Omental fat pad (tissue), 4 donors: ENCODE results near the gene FAM124A. TPM values are rescaled to one million over a fixed set of nuclear protein-coding genes. Genes with fewer than 3 reads are reported as not detected.

Source experiments
- ATAC-seq: fragments of 150-250 bp; one replicate; pipeline ENCODE4 v1.9.1; 2016; ENCODE audit warnings: mild to moderate bottlenecking, moderate library complexity; ENCODE audit not compliant: low FRiP score
- DNase-seq: peaks from one replicate; pipeline ENCODE4 v3.0.0-alpha.2; 2019; ENCODE audit warnings: low spot score
- total RNA-seq, 4 donors: library from RNA; depleted of rRNA; stranded (reverse); fragments of >200 nt; gene quantifications; one replicate each; pipeline ENCODE4 v1.1.0, GENCODE V29; 2016
- TF ChIP-seq, protein P1 (sequence below), 3 donors: fragments of 450-650 bp; IDR thresholded peaks; one replicate each; pipeline ENCODE4 v1.5.1; 2016 to 2017; ENCODE audit warnings: antibody characterized with exemption in 3 of 3, mild to moderate bottlenecking in 3 of 3, moderate library complexity in 2 of 3

FAM124A gene
- total RNA-seq, 4 donors from 2014 or later = 8.2 to 19.2 (median 13.2) TPM

DNA sequence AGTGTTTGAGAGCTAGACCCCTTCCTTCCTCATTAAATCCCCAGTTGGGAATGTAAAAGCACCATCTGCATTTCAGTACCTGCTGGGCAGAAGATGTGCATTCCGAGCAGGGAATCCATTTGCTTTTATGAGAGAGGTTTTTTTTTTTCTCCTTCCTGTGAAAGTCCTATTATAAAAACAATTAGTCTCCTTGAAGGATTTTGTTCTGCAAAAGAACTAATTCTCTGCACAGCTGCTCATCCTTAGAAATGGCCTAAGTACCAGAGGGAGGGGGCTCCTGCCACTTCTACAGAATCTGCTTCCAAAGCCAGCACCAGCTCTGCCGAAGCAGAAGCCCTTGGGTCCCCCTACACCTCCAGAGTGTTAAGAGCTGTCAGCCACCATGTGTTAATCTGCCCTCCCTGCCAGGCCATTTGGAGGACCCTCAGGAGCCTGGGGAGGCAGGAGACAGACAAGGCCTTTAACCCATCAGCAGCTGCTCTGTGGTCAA is 80.9 kb downstream of the FAM124A start:
- no peak for DNase-seq
- TF ChIP-seq, protein P1, sequence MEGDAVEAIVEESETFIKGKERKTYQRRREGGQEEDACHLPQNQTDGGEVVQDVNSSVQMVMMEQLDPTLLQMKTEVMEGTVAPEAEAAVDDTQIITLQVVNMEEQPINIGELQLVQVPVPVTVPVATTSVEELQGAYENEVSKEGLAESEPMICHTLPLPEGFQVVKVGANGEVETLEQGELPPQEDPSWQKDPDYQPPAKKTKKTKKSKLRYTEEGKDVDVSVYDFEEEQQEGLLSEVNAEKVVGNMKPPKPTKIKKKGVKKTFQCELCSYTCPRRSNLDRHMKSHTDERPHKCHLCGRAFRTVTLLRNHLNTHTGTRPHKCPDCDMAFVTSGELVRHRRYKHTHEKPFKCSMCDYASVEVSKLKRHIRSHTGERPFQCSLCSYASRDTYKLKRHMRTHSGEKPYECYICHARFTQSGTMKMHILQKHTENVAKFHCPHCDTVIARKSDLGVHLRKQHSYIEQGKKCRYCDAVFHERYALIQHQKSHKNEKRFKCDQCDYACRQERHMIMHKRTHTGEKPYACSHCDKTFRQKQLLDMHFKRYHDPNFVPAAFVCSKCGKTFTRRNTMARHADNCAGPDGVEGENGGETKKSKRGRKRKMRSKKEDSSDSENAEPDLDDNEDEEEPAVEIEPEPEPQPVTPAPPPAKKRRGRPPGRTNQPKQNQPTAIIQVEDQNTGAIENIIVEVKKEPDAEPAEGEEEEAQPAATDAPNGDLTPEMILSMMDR (IDR thresholded peaks at IDR 0.05) = no peak
- ATAC-seq = no peak

DNA sequence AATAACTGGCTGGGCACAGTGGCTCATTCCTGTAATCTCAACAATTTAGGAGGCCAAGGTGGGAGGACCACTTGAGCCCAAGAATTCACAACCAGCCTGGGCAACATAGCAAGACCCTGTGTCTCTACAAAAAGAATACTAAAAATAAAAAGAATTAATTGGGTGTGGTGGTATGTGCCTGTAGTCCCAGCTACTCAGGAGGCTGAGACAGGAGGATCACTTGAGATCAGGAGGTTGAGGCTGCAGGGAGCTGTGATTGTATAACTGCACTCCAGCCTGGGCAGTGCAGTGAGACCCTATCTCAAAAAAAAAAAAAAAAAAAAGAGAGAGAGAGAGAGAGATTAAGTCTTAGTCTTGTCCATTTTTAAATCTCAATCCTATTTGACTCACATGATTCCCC is 81.7 kb downstream of the FAM124A start:
- ATAC-seq (no peak), DNase-seq (no peak)
- TF ChIP-seq, protein P1 (IDR thresholded peaks at IDR 0.05) = no peak

DNA sequence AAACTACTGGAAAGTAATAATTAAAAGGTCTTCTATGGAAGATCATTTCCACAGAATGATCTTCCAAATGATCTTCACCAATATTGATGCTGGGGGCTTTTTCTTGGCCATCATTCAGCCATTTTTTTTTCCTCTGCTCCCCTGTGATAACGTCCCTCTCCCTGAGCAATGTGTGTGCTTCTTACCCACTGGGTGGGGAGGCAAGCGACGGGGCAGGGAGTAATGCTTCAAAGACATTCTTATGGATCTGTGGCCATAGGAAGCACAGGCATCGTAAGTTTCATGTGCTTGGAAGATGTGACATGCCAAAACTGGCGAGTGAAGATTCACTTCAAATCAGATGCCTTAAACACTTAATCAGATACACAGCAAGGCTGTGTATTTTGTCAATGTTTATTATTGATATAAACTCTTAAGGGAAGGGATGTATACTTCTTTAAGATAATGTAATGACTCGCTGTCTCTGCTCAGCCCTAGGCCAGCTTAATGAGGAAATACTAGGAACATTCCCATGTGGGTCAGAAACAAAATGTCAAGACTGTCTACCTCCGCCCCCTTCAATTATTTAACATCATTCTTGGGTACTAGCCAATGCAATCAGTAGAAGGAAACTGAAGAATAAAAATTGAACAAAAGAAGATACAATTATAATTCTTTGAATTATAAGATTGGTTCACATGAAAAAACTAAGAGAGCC is 83.2 kb downstream of the FAM124A start:
- TF ChIP-seq, protein P1 (IDR thresholded peaks at IDR 0.05) = no peak
- DNase-seq = no peak
- no peak for ATAC-seq

DNA sequence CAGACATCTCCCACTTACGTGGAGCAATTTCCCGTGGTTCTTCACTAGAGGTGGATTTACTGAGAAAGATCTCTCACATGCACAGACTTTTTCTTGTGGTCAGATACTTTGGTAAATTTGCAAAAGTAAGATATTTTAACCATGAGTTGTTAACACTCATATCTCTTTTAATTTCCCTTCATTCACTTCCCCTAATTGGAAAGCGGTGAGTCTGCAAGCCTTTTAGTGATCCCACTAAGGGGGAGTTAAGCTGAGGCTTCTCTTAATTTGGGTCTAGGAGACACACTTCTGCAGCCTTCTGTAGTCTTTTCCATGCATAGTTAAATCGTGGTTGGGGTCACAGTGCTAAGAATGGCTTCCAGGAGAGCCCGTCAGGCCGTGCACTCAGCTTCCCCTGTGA is 86.6 kb downstream of the FAM124A start:
- ATAC-seq = no peak
- no peak for DNase-seq
- TF ChIP-seq, protein P1 (IDR thresholded peaks at IDR 0.05) = no peak

DNA sequence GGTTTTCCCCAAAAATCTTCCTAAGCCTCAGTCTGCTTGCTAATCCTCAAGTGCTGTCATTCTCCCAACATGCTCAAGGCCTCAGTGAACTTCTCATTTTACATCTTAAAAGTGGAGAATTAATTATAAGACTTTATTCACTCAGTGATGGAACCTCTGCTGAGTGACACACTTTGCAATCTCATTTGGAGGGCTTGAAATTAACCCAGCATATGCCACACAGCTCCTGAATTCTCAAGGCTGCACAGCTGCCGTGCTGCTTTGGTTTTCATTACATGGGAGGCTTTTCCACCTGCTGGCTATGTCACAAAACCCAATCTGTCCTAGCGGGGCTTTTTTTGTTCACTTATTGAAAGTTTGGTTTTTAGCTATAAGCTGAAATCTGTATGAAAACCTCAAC is 89.0 kb downstream of the FAM124A start:
- TF ChIP-seq, protein P1 (IDR thresholded peaks at IDR 0.05) = no peak
- no peak for DNase-seq
- ATAC-seq = no peak

DNA sequence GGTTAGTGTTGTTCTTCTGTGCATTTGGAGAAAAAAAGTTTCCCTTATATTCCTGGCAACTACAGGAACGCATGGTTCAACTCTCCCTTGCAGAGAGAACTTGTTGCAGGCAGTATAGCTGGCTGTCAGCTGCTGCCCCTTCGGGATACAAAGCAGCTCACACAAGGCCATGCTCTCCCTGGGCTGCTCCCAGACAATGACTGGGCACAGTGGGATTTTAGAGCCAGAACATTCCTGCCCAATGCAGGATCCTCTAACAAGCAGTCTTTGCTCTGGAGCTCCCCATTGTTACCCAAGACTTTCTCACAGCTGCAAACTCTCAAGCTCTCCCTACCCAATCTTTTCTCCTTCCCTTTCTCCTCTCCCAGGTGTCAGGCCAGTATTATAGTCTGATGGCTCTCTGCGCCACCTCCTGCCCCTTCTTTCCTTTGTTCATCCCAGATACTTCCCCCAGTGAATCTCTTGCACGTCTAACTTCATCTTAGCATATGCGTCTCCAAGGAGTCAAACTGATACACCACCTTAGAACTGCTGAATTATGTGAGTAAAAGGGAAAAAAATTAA is 89.8 kb downstream of the FAM124A start:
- DNase-seq (no peak), ATAC-seq (no peak)
- TF ChIP-seq, protein P1 (IDR thresholded peaks at IDR 0.05) = no peak

DNA sequence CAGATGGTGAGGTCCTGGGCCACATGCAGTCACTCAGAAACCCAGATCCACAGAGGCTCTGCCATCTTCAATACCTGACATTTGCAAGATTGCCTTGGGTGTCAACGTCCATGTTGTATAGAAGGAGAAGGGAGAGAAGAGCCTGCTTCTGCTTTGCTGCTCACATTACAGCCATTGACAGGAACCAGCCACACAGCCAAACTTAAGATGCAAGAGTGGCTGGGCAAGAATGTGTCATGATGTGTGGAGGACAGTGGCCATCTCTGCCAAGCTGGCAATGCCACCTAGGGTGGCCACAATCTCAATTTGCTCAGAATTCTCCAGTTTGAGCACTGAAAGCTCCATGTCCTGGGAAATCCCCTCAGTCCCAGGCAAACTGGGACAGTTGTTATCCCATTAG is 91.4 kb downstream of the FAM124A start:
- TF ChIP-seq, protein P1 (IDR thresholded peaks at IDR 0.05) = no peak
- ATAC-seq (no peak), DNase-seq (no peak)
